Stimulated activated naive CD8-positive, alpha-beta T cell treated with anti-CD3 and anti-CD28 coated beads, Interleukin-15, amount 100 ng/mL, for 72 hours (primary cell): ENCODE data around the gene LTBP1.

Experiments
- ATAC-seq: fragments of 150-1000 bp; cut with Tn5 transposase; 2 replicates; pipeline ENCODE4 v1.10.0; 2021; ENCODE audit warnings: mild to moderate bottlenecking, moderate library complexity
- DNase-seq, 2 donors: peaks; one replicate each; pipeline ENCODE4 v3.0.0; 2021 to 2022
- H3K27ac Mint-ChIP-seq, 2 donors: one replicate each; pipeline ENCODE4 v1.8.0; 2022; ENCODE audit warnings: mild to moderate bottlenecking in 2 of 2, mixed read lengths in 2 of 2, moderate library complexity in 2 of 2
- H3K27me3 Mint-ChIP-seq: one replicate; pipeline ENCODE4 v1.8.0; 2022; ENCODE audit warnings: mixed read lengths
- H3K4me1 Mint-ChIP-seq: one replicate; pipeline ENCODE4 v1.8.0; 2022; ENCODE audit warnings: mild to moderate bottlenecking, mixed read lengths
- H3K4me3 Mint-ChIP-seq, 2 donors: one replicate each; pipeline ENCODE4 v1.8.0; 2022; ENCODE audit warnings: mild to moderate bottlenecking in 2 of 2, mixed read lengths in 2 of 2, moderate library complexity in 1 of 2
- H3K9me3 Mint-ChIP-seq, 2 donors: one replicate each; pipeline ENCODE4 v1.8.0; 2022; ENCODE audit warnings: mixed read lengths in 2 of 2

The LTBP1 gene

DNA sequence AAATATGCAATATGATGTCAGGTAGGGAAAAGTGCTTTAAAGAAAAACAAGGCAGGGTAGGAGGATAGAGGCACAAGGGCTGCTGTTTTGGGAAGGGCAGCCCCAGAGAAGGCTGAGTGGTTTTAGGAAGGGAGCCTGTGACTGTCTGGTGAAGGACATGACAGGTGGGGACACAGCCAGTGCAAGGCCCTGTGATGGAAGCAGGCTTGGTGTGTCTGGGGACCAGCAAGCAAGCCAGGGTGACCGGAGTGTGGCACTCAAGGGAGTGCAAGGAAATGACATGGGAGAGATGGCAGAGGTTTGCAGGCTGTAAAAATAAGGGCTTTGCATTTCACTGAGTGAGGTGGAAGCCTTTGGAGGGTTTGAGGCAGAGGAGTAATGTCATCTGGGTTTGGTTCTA lies 62.0 kb downstream of the LTBP1 start:
- peak; percentile 35 for ATAC-seq
- H3K27ac Mint-ChIP-seq = no peak overlapping the region
- no peak overlapping the region for H3K4me3 Mint-ChIP-seq
- no peaks in the 10 kb centered on the region for H3K27me3 Mint-ChIP-seq
- no peaks in the 10 kb centered on the region for H3K9me3 Mint-ChIP-seq
- H3K4me1 Mint-ChIP-seq = no peaks in the 10 kb centered on the region
- DNase-seq = no peak

DNA sequence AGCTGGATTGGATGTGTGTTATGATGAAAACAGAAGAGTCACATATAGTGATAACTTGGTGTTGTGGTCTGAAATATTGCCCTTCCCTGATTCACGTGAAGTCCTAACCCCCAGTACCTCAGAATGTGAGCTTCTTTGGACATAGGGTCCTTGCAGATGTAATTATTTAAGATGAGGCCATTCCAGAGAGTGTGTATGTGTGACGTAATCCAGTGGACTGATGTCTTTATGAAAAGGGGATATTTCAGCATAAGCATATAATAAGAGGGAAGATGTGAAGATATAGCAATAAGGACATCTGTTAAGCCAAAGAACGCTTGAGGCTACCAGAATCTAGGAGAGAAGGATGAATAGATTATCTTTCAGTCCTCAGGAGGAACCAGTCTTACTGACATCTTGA lies 62.5 kb downstream of the LTBP1 start:
- no peak for ATAC-seq
- Mint-ChIP-seq H3K4me1 (no peaks in the 10 kb centered on the region), H3K27me3 (no peaks in the 10 kb centered on the region), H3K4me3 (no peak overlapping the region), H3K27ac (no peak overlapping the region), H3K9me3 (no peaks in the 10 kb centered on the region)
- DNase-seq = no peak

- ATAC-seq (no peak), DNase-seq (no peak)
- Mint-ChIP-seq H3K4me3 (no peak overlapping the region), H3K27ac (no peak overlapping the region), H3K9me3 (no peaks in the 10 kb centered on the region), H3K4me1 (no peaks in the 10 kb centered on the region), H3K27me3 (no peaks in the 10 kb centered on the region)
Measured at GRCh38 chr2:33011373-33011772, 64.6 kb downstream of the LTBP1 start.

- H3K27me3 Mint-ChIP-seq = no peaks in the 10 kb centered on the region
- no peaks in the 10 kb centered on the region for H3K9me3 Mint-ChIP-seq
- peak overlapping the region in 1 of 2 donors; percentile 28 for H3K27ac Mint-ChIP-seq
- H3K4me3 Mint-ChIP-seq = no peak overlapping the region
- no peaks in the 10 kb centered on the region for H3K4me1 Mint-ChIP-seq
- DNase-seq (no peak), ATAC-seq (no peak)
Measured at GRCh38 chr2:33011941-33012340, 65.2 kb downstream of the LTBP1 start.

- ATAC-seq = no peak
Measured at GRCh38 chr2:33013684-33014110, 66.9 kb downstream of the LTBP1 start.

GRCh38 chr2:33014268-33014667 lies 67.5 kb downstream of the LTBP1 start:
- Mint-ChIP-seq H3K4me1 (no peaks in the 10 kb centered on the region), H3K4me3 (no peak overlapping the region), H3K27ac (no peak overlapping the region), H3K27me3 (no peaks in the 10 kb centered on the region), H3K9me3 (no peaks in the 10 kb centered on the region)
- no peak for DNase-seq
- no peak for ATAC-seq

More at GRCh38 chr2:33013684-33014110, 66.9 kb downstream of the LTBP1 start:
- Mint-ChIP-seq H3K27me3 (no peaks in the 10 kb centered on the region), H3K9me3 (no peaks in the 10 kb centered on the region), H3K4me1 (no peaks in the 10 kb centered on the region), H3K4me3 (no peak overlapping the region), H3K27ac (no peak overlapping the region)
- DNase-seq = no peak

- H3K9me3 Mint-ChIP-seq = no peaks in the 10 kb centered on the region
- H3K4me1 Mint-ChIP-seq = no peaks in the 10 kb centered on the region
- no peak overlapping the region for H3K4me3 Mint-ChIP-seq
- no peak for DNase-seq
- ATAC-seq = no peak
- H3K27me3 Mint-ChIP-seq = peaks cover under 1% of the 10 kb centered on the region
- no peak overlapping the region for H3K27ac Mint-ChIP-seq
Measured at GRCh38 chr2:33015421-33016142, 68.8 kb downstream of the LTBP1 start.

- DNase-seq (no peak), ATAC-seq (no peak)
- no peaks in the 10 kb centered on the region for H3K9me3 Mint-ChIP-seq
- H3K4me3 Mint-ChIP-seq = no peak overlapping the region
- peaks cover 20% of the 10 kb centered on the region for H3K27me3 Mint-ChIP-seq
- no peaks in the 10 kb centered on the region for H3K4me1 Mint-ChIP-seq
- no peak overlapping the region for H3K27ac Mint-ChIP-seq
Measured at GRCh38 chr2:33018271-33018670, 71.5 kb downstream of the LTBP1 start.

GRCh38 chr2:33019796-33020195 lies 73.0 kb downstream of the LTBP1 start:
- Mint-ChIP-seq H3K9me3 (no peaks in the 10 kb centered on the region), H3K4me3 (no peak overlapping the region), H3K4me1 (no peaks in the 10 kb centered on the region), H3K27ac (no peak overlapping the region), H3K27me3 (peaks cover 29% of the 10 kb centered on the region)
- ATAC-seq = no peak
- DNase-seq = no peak

DNA sequence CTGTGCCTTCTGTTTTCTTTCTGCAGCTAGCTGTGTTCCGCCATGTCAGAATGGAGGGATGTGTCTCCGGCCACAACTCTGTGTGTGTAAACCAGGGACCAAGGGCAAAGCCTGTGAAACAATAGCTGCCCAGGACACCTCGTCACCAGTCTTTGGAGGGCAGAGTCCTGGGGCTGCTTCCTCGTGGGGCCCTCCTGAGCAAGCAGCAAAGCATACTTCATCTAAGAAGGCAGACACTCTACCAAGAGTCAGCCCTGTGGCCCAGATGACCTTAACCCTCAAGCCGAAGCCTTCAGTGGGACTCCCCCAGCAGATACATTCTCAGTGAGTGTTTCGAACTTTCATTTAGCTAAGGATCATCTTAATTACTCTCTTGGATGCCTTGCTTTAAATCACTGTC lies 74.1 kb downstream of the LTBP1 start:
- no peak for DNase-seq
- no peaks in the 10 kb centered on the region for H3K4me1 Mint-ChIP-seq
- no peaks in the 10 kb centered on the region for H3K9me3 Mint-ChIP-seq
- H3K4me3 Mint-ChIP-seq = no peak overlapping the region
- H3K27me3 Mint-ChIP-seq = peaks cover 31% of the 10 kb centered on the region
- ATAC-seq = no peak
- H3K27ac Mint-ChIP-seq = no peak overlapping the region

DNA sequence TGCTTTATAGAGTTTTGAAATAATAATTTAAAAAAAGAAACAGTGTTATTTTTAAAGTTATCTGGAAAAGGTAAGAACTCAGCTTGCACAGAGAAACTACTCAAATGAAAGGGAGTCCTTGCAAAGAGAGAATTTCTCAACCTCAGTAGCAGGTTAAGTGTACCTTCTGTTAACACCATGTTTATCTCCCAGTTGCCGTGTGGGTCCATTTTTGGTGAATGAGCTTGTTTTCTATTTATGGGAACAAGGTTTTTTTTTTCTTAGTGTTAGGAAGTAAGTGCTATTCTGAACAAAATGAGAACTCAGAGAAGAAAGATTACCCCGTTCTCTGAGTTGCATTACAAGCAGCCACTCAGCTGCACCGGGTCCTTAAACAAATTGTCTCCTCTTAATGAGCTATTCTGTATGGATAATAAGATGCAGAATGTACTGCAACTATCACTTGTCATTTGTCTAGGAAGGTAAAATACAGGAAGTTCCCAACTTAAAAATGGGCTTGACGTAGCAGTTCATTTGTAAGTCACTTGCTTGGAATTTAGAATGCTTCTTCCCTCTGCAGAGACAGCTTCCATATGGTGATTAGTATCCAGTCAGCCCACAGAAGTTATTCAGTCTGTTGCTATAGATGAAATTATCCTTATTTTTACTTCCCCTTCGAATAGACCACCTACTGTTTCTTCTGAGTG lies 74.9 kb downstream of the LTBP1 start:
- Mint-ChIP-seq H3K27ac (no peak overlapping the region), H3K4me3 (no peak overlapping the region), H3K9me3 (no peaks in the 10 kb centered on the region), H3K27me3 (peaks cover 31% of the 10 kb centered on the region), H3K4me1 (no peaks in the 10 kb centered on the region)
- DNase-seq (no peak), ATAC-seq (no peak)

DNA sequence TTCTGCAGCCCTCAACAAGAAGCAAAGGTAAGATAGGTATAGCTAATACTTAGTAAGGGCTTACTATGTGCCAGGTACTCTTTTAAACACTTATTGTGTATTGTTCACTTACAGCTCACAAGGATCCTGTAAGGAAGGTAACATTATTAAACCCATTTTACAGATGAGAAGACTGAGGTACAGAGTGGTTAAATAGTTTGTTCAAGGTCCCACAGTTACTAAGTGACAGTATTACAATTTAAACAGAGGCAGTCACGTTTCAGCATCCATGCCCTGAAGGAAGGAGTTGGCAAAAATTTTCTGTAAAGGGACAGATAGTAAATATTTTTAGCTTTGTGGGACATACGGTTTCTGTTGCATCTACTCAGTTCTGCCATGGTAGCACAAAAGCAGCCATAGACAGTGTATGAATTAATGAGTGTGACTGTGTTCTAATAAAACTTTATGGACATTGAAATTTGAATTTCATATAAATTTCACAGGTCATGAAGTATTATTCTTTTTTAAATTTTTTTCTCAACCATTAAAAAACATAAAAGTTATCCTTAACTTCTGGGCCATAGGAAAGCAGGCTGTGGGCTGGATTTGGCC lies 75.7 kb downstream of the LTBP1 start:
- peaks cover 31% of the 10 kb centered on the region for H3K27me3 Mint-ChIP-seq

GRCh38 chr2:33022989-33023727 lies 76.4 kb downstream of the LTBP1 start:
- H3K4me3 Mint-ChIP-seq = no peak overlapping the region
- H3K27me3 Mint-ChIP-seq = peaks cover 31% of the 10 kb centered on the region
- no peak for ATAC-seq
- no peak overlapping the region for H3K27ac Mint-ChIP-seq
- H3K4me1 Mint-ChIP-seq = no peaks in the 10 kb centered on the region
- no peak for DNase-seq
- H3K9me3 Mint-ChIP-seq = no peaks in the 10 kb centered on the region

More for the DNA sequence above, 75.7 kb downstream of the LTBP1 start:
- no peak overlapping the region for H3K4me3 Mint-ChIP-seq
- no peaks in the 10 kb centered on the region for H3K9me3 Mint-ChIP-seq
- no peaks in the 10 kb centered on the region for H3K4me1 Mint-ChIP-seq
- ATAC-seq = no peak
- DNase-seq = no peak
- no peak overlapping the region for H3K27ac Mint-ChIP-seq

DNA sequence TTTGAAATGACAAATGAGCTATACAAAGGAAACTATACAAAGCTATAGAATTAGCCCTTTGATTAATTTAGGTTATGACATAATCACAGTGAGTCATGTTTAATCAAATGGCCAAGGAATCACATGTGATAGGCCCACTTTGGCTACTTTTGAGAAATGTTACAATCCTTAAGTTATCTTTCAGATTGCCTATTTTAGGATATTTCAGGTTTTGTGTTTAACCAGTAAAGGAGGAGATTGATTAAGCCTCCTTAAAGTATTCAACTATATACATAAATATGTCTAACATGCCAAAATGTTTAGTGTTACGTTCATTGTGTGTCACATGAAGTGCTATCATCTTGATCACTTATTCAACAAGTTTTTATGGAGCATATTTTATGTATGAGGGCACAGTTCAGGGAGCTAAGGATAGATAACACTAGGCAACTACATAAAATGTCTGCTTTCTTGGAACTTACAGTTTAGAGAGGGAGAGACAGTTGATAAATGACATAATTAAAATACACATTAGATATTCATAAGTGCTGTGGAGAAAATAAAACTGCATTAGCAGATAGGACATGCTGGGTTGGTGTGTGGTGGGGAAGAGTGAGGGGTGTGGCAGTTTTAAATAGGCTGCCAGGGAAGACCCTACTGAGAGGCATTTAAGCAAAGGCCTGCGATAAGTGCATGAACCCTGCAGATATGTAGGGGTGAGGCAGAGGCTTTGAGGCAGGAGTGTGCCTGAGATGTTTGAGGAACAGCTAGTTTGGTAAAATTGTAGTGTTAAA lies 77.2 kb downstream of the LTBP1 start:
- H3K27me3 Mint-ChIP-seq = peaks cover 31% of the 10 kb centered on the region
- ATAC-seq (no peak), DNase-seq (no peak)
- no peaks in the 10 kb centered on the region for H3K4me1 Mint-ChIP-seq
- no peaks in the 10 kb centered on the region for H3K9me3 Mint-ChIP-seq
- H3K4me3 Mint-ChIP-seq = no peak overlapping the region
- H3K27ac Mint-ChIP-seq = no peak overlapping the region

GRCh38 chr2:33024758-33025157 lies 78.0 kb downstream of the LTBP1 start:
- H3K9me3 Mint-ChIP-seq = no peaks in the 10 kb centered on the region
- ATAC-seq (no peak), DNase-seq (no peak)
- no peaks in the 10 kb centered on the region for H3K4me1 Mint-ChIP-seq
- H3K4me3 Mint-ChIP-seq = no peak overlapping the region
- H3K27ac Mint-ChIP-seq = no peak overlapping the region
- H3K27me3 Mint-ChIP-seq = peaks cover 31% of the 10 kb centered on the region
